ENCODE measurements around the gene SPZ1.

SPZ1 gene

DNA sequence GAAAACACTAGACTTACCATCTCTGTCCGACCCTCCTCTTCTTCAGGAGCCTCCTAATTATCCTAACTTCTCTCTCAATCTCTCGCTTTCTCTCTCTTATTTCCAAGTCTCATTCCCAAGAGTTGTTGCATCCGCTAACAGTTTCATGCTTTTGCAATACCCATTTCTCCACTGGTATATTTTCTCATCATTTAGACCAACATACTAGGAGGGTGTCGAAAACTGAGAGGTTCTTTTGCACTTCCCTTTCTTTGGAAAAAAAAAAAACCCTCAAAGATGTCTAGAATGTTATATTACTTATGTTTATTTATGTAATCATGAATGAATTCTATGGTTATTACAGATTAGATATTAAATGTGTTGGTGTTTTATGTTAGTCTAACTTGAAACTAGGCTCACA lies 35.9 kb downstream of the SPZ1 start:
- Histone ChIP-seq H3K4me2 (ENCODE audit: low read depth, low read length) (no peak overlapping the region), H3K27ac (ENCODE audit: low read length) (no peak overlapping the region), H2AFZ (ENCODE audit: low read length) (no peak overlapping the region), H3K4me1 (ENCODE audit: low read length) (no peaks in the 10 kb centered on the region), H3K27me3 (replicated peaks; ENCODE audit: insufficient read depth, low read length) (no peaks in the 10 kb centered on the region), H3K79me2 (ENCODE audit: low read length) (no peaks in the 10 kb centered on the region), H4K20me1 (ENCODE audit: insufficient read depth, low read length) (no peaks in the 10 kb centered on the region), H3F3A (ENCODE audit: insufficient read depth, low read length) (no peaks in the 10 kb centered on the region), H3K4me3 (ENCODE audit: low read length) (no peak overlapping the region), H3K9ac (ENCODE audit: low read length) (no peak overlapping the region), H3K9me3 (replicated peaks; ENCODE audit: insufficient read depth, low read length) (no peaks in the 10 kb centered on the region), H3K36me3 (replicated peaks; ENCODE audit: insufficient read depth, low read length) (no peaks in the 10 kb centered on the region), H3K9me2 (replicated peaks; ENCODE audit: insufficient read depth, low read length) (no peaks in the 10 kb centered on the region)
- no peak for DNase-seq
- TF ChIP-seq EZH2 (optimal IDR thresholded peaks at IDR 0.05; ENCODE audit: low read depth, low read length) (no peak), EZH2phosphoT487 (IDR thresholded peaks at IDR 0.05; ENCODE audit: low read length) (no peak)
- TF ChIP-seq, protein P1, sequence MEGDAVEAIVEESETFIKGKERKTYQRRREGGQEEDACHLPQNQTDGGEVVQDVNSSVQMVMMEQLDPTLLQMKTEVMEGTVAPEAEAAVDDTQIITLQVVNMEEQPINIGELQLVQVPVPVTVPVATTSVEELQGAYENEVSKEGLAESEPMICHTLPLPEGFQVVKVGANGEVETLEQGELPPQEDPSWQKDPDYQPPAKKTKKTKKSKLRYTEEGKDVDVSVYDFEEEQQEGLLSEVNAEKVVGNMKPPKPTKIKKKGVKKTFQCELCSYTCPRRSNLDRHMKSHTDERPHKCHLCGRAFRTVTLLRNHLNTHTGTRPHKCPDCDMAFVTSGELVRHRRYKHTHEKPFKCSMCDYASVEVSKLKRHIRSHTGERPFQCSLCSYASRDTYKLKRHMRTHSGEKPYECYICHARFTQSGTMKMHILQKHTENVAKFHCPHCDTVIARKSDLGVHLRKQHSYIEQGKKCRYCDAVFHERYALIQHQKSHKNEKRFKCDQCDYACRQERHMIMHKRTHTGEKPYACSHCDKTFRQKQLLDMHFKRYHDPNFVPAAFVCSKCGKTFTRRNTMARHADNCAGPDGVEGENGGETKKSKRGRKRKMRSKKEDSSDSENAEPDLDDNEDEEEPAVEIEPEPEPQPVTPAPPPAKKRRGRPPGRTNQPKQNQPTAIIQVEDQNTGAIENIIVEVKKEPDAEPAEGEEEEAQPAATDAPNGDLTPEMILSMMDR (IDR thresholded peaks at IDR 0.05; ENCODE audit: low read length): no peak

DNA sequence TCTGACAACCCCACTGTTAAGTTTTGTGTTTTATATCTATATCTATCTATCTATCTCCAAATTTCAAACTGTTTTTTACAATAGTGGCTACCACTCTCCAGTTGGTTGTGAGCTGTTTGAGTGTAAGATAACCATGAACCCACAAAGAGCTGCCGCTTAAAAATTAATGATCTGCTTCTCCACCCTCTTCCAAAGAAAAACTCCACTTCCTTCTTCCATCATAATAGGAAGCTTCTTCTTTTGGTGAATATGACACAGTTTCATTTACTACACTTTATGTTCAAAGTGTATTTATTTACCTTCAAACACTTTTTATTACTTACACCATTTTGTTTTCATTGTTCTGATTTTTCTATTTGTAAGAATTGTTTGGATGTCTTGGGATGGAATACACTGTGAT lies 37.9 kb downstream of the SPZ1 start:
- Histone ChIP-seq H3K9ac (ENCODE audit: low read length) (no peak overlapping the region), H3K27me3 (replicated peaks; ENCODE audit: insufficient read depth, low read length) (no peaks in the 10 kb centered on the region), H4K20me1 (ENCODE audit: insufficient read depth, low read length) (no peaks in the 10 kb centered on the region), H3K4me2 (ENCODE audit: low read depth, low read length) (no peak overlapping the region), H3K9me2 (replicated peaks; ENCODE audit: insufficient read depth, low read length) (no peaks in the 10 kb centered on the region), H3F3A (ENCODE audit: insufficient read depth, low read length) (no peaks in the 10 kb centered on the region), H3K79me2 (ENCODE audit: low read length) (no peaks in the 10 kb centered on the region), H3K4me3 (ENCODE audit: low read length) (no peak overlapping the region), H3K4me1 (ENCODE audit: low read length) (no peaks in the 10 kb centered on the region), H3K36me3 (replicated peaks; ENCODE audit: insufficient read depth, low read length) (no peaks in the 10 kb centered on the region), H2AFZ (ENCODE audit: low read length) (no peak overlapping the region), H3K9me3 (replicated peaks; ENCODE audit: insufficient read depth, low read length) (no peaks in the 10 kb centered on the region), H3K27ac (ENCODE audit: low read length) (no peak overlapping the region)
- TF ChIP-seq EZH2 (optimal IDR thresholded peaks at IDR 0.05; ENCODE audit: low read depth, low read length) (no peak), EZH2phosphoT487 (IDR thresholded peaks at IDR 0.05; ENCODE audit: low read length) (no peak)
- TF ChIP-seq, protein P1 (IDR thresholded peaks at IDR 0.05; ENCODE audit: low read length): no peak
- no peak for DNase-seq

GRCh38 chr5:80360914-80361444 lies 41.2 kb downstream of the SPZ1 start:
- Histone ChIP-seq H3K4me2 (ENCODE audit: low read depth, low read length) (no peak overlapping the region), H3K27me3 (replicated peaks; ENCODE audit: insufficient read depth, low read length) (no peaks in the 10 kb centered on the region), H3K9ac (ENCODE audit: low read length) (no peak overlapping the region), H2AFZ (ENCODE audit: low read length) (no peak overlapping the region), H4K20me1 (ENCODE audit: insufficient read depth, low read length) (no peaks in the 10 kb centered on the region), H3K36me3 (replicated peaks; ENCODE audit: insufficient read depth, low read length) (no peaks in the 10 kb centered on the region), H3K4me1 (ENCODE audit: low read length) (no peaks in the 10 kb centered on the region), H3K9me2 (replicated peaks; ENCODE audit: insufficient read depth, low read length) (no peaks in the 10 kb centered on the region), H3F3A (ENCODE audit: insufficient read depth, low read length) (no peaks in the 10 kb centered on the region), H3K27ac (ENCODE audit: low read length) (no peak overlapping the region), H3K4me3 (ENCODE audit: low read length) (no peak overlapping the region), H3K9me3 (replicated peaks; ENCODE audit: insufficient read depth, low read length) (no peaks in the 10 kb centered on the region), H3K79me2 (ENCODE audit: low read length) (no peaks in the 10 kb centered on the region)
- no peak for DNase-seq
- TF ChIP-seq EZH2phosphoT487 (IDR thresholded peaks at IDR 0.05; ENCODE audit: low read length): no peak
- TF ChIP-seq EZH2 (optimal IDR thresholded peaks at IDR 0.05; ENCODE audit: low read depth, low read length): no peak
- TF ChIP-seq, protein P1 (IDR thresholded peaks at IDR 0.05; ENCODE audit: low read length): no peak

Data from MM.1S (cell line).